ENCODE results near the gene MGMT. TPM values are rescaled to one million over a fixed set of nuclear protein-coding genes. Genes with fewer than 3 reads are reported as not detected.

MGMT gene
- polyA plus RNA-seq, 3 donors = 9.5 to 23.5 (median 17.5) TPM

GRCh38 chr10:129615921-129616525, 149.0 kb downstream of the MGMT start:
- Mint-ChIP-seq H3K9me3 (peaks cover 2 to 17% (median 11%) of the 10 kb centered on the region in 7 donors), H3K36me3 (no peaks in the 10 kb centered on the region), H3K27ac (peak overlapping the region in 1 of 7 donors; percentile 2), H3K27me3 (ENCODE audit: low read depth in 3 of 3) (peaks cover 0 to 3% (median 0%) of the 10 kb centered on the region in 3 donors), H3K4me3 (no peak overlapping the region), H3K4me1 (no peaks in the 10 kb centered on the region)
- no peak overlapping the region for H3K4me3 ChIP-seq (replicated peaks in 1 of 3; ENCODE audit: low read depth in 2 of 3, low read length in 3 of 3)
- H3K27ac ChIP-seq (ENCODE audit: low read depth in 1 of 2, low read length in 2 of 2) = no peak overlapping the region
- H3K4me1 ChIP-seq (ENCODE audit: control insufficient read depth in 1 of 2, insufficient read depth in 2 of 2, low read length in 2 of 2) = no peaks in the 10 kb centered on the region
- H3K79me2 ChIP-seq (ENCODE audit: insufficient read depth, low read length) = no peaks in the 10 kb centered on the region
- H4K20me1 ChIP-seq (ENCODE audit: insufficient read depth, low read length) = no peaks in the 10 kb centered on the region
- no peak for DNase-seq
- H2AFZ ChIP-seq (ENCODE audit: insufficient read depth, low read depth, low read length, poor library complexity, severe bottlenecking) = no peak overlapping the region
- H3K36me3 ChIP-seq (replicated peaks in 1 of 2; ENCODE audit: control insufficient read depth in 1 of 2, insufficient read depth in 2 of 2, low read length in 2 of 2) = no peaks in the 10 kb centered on the region
- peaks cover 0 to 20% of the 10 kb centered on the region in 2 donors for H3K9me3 ChIP-seq (replicated peaks in 1 of 2; ENCODE audit: control insufficient read depth in 1 of 2, insufficient read depth in 1 of 2, low read length in 2 of 2)
- intact Hi-C loops (cut with micrococcal nuclease) = no loop called here
- no peak for TF ChIP-seq CTCF (IDR thresholded peaks at IDR 0.05)
- H3K27me3 ChIP-seq (ENCODE audit: control insufficient read depth in 2 of 2, insufficient read depth in 2 of 2, low read length in 2 of 2) = no peaks in the 10 kb centered on the region
- 96% methylated on average over 13 of the region's 14 CpGs for WGBS (ENCODE audit: insufficient coverage)
- no peak overlapping the region for H3K9ac ChIP-seq (ENCODE audit: insufficient read depth, low read length, poor library complexity, severe bottlenecking)
- no peak overlapping the region for H3K4me2 ChIP-seq (replicated peaks; ENCODE audit: extremely low read depth, low read length, poor library complexity, severe bottlenecking)

GRCh38 chr10:129617768-129618167, 150.7 kb downstream of the MGMT start:
- H3K27ac Mint-ChIP-seq = no peak overlapping the region
- DNase-seq = no peak
- intact Hi-C loops (cut with micrococcal nuclease) = no loop called here
- Histone ChIP-seq H3K9me3 (replicated peaks in 1 of 2; ENCODE audit: control insufficient read depth in 1 of 2, insufficient read depth in 1 of 2, low read length in 2 of 2) (peaks cover 0 to 17% of the 10 kb centered on the region in 2 donors), H3K36me3 (replicated peaks in 1 of 2; ENCODE audit: control insufficient read depth in 1 of 2, insufficient read depth in 2 of 2, low read length in 2 of 2) (no peaks in the 10 kb centered on the region), H3K4me3 (replicated peaks in 1 of 3; ENCODE audit: low read depth in 2 of 3, low read length in 3 of 3) (no peak overlapping the region), H4K20me1 (ENCODE audit: insufficient read depth, low read length) (no peaks in the 10 kb centered on the region), H2AFZ (ENCODE audit: insufficient read depth, low read depth, low read length, poor library complexity, severe bottlenecking) (no peak overlapping the region), H3K27me3 (ENCODE audit: control insufficient read depth in 2 of 2, insufficient read depth in 2 of 2, low read length in 2 of 2) (no peaks in the 10 kb centered on the region), H3K79me2 (ENCODE audit: insufficient read depth, low read length) (no peaks in the 10 kb centered on the region), H3K27ac (ENCODE audit: low read depth in 1 of 2, low read length in 2 of 2) (no peak overlapping the region), H3K4me2 (replicated peaks; ENCODE audit: extremely low read depth, low read length, poor library complexity, severe bottlenecking) (no peak overlapping the region), H3K9ac (ENCODE audit: insufficient read depth, low read length, poor library complexity, severe bottlenecking) (no peak overlapping the region), H3K4me1 (ENCODE audit: control insufficient read depth in 1 of 2, insufficient read depth in 2 of 2, low read length in 2 of 2) (no peaks in the 10 kb centered on the region)
- no peaks in the 10 kb centered on the region for H3K36me3 Mint-ChIP-seq
- peaks cover 7% of the 10 kb centered on the region for H3K4me1 Mint-ChIP-seq
- TF ChIP-seq CTCF (IDR thresholded peaks at IDR 0.05) = no peak
- WGBS (ENCODE audit: insufficient coverage) = 100% methylated on average over 2 of the region's 3 CpGs
- H3K4me3 Mint-ChIP-seq = no peak overlapping the region
- peaks cover 2 to 15% (median 11%) of the 10 kb centered on the region in 7 donors for H3K9me3 Mint-ChIP-seq
- H3K27me3 Mint-ChIP-seq (ENCODE audit: low read depth in 3 of 3) = peaks cover 0 to 2% (median 0%) of the 10 kb centered on the region in 3 donors

All from CD14-positive monocyte (primary cell).